MM.1S (cell line): ENCODE data around the gene GOSR2.

ENCODE experiments used
- CTCF ChIP-seq: fragments of 300-600 bp; sonication (generic); IDR thresholded peaks from 2 replicates; pipeline ENCODE4 v1.5.1; 2016; ENCODE audit warnings: antibody characterized with exemption, low read length, mixed read lengths
- EZH2phosphoT487 ChIP-seq: fragments of 300-600 bp; sonication (generic); IDR thresholded peaks from 2 replicates; pipeline ENCODE4 v1.6.1; 2018; ENCODE audit warnings: antibody characterized with exemption, low read length

GRCh38 chr17:46940692-46941404 is 17.9 kb downstream of the GOSR2 start:
- TF ChIP-seq CTCF (peak; percentile 78), EZH2phosphoT487 (no peak)
